GM12878 (cell line): ENCODE data around the gene CADM2. TPM values are rescaled to one million over a fixed set of nuclear protein-coding genes. Genes with fewer than 3 reads are reported as not detected.

Experiments used
- ATAC-seq: fragments of 200-7000 bp; cut with Tn5 transposase; 3 replicates; pipeline ENCODE4 v1.9.1; 2020; ENCODE audit warnings: mild to moderate bottlenecking, moderate library complexity
- BruUV-seq: library from RNA; stranded (reverse); fragments of 400-500 nt; replicated peaks from 2 replicates; lab custom pipeline; 2021; lab: Mats Ljungman, UMichigan
- CTCF ChIA-PET: fragments of 300-600 bp; sonication (Branson Sonifier 250); formaldehyde crosslinking; extraction: SDS; loops from one replicate; lab custom pipeline; 2021; ENCODE audit warnings: inconsistent platforms; lab: Yijun Ruan, JAX
- POLR2A ChIA-PET: fragments of 350-600 bp; formaldehyde crosslinking; extraction: SDS; loops from one replicate; lab custom pipeline; 2021; ENCODE audit warnings: inconsistent platforms; lab: Charles Lee
- RAD21 ChIA-PET: fragments of 300-600 bp; sonication (Branson Sonifier 250); formaldehyde crosslinking; loops from one replicate; lab custom pipeline; 2023; ENCODE audit warnings: antibody characterized with exemption; ENCODE audit not compliant: unreplicated experiment; lab: Charles Lee
- SMC1A ChIA-PET: fragments of 300-600 bp; sonication (Branson Sonifier 250); formaldehyde crosslinking; loops from one replicate; lab custom pipeline; 2023; ENCODE audit not compliant: unreplicated experiment, uncharacterized antibody; lab: Charles Lee
- DNase-seq: peaks from one replicate; pipeline ENCODE4 v3.0.0-alpha.2; 2011; ENCODE audit warnings: low read depth, low spot score
- FAIRE-seq: peaks from 3 replicates; lab custom pipeline; 2011; peaks lifted over from hg19 to GRCh38; lab: Jason Lieb, UNC
- H2AFZ ChIP-seq: 2 replicates; pipeline ENCODE4 v1.6.0; 2011; ENCODE audit warnings: low read depth, low read length, control low read depth; ENCODE audit not compliant: control insufficient read depth
- H3K27ac ChIP-seq: 2 replicates; pipeline ENCODE4 v1.5.1; 2011; ENCODE audit warnings: control low read depth; ENCODE audit not compliant: control insufficient read depth, insufficient read depth
- H3K27me3 ChIP-seq, 2 experiments: replicated peaks in 1 of 2; 2 replicates each; pipeline versions ENCODE4 v1.6.0 to v1.6.1; 2011; ENCODE audit warnings: low read length in 1 of 2; ENCODE audit not compliant: control insufficient read depth in 2 of 2, insufficient read depth in 2 of 2
- H3K36me3 ChIP-seq, 2 experiments: 2 replicates each; pipeline ENCODE4 v1.5.1; 2011; ENCODE audit warnings: low read length in 1 of 2; ENCODE audit not compliant: control insufficient read depth in 2 of 2, insufficient read depth in 2 of 2
- H3K4me1 ChIP-seq: 2 replicates; pipeline ENCODE4 v1.6.1; 2011; ENCODE audit warnings: mild to moderate bottlenecking, low read length, moderate library complexity, mixed read lengths; ENCODE audit not compliant: control insufficient read depth, insufficient read depth
- H3K4me2 ChIP-seq: 2 replicates; pipeline ENCODE4 v1.6.0; 2011; ENCODE audit warnings: control low read depth; ENCODE audit not compliant: control insufficient read depth, insufficient read depth
- H3K4me3 ChIP-seq: fragments of 200-600 bp; sonication (generic); 2 replicates; pipeline ENCODE4 v1.5.1; 2016
- H3K79me2 ChIP-seq: 2 replicates; pipeline ENCODE4 v1.6.0; 2011; ENCODE audit warnings: low read length; ENCODE audit not compliant: control insufficient read depth, insufficient read depth
- H3K9ac ChIP-seq: 2 replicates; pipeline ENCODE4 v1.8.0; 2011; ENCODE audit warnings: low read length, control low read depth, mixed read lengths; ENCODE audit not compliant: control insufficient read depth, insufficient read depth
- H3K9me3 ChIP-seq: replicated peaks from 3 replicates; pipeline ENCODE4 v1.5.1; 2011; ENCODE audit warnings: mild to moderate bottlenecking, low read length; ENCODE audit not compliant: control insufficient read depth, insufficient read depth
- H4K20me1 ChIP-seq: 2 replicates; pipeline ENCODE4 v1.6.0; 2011; ENCODE audit not compliant: control insufficient read depth, insufficient read depth
- CHD1 ChIP-seq: IDR thresholded peaks from 2 replicates; pipeline ENCODE4 v1.6.1; 2012; ENCODE audit warnings: low read depth, low read length, improper control_type of control experiment
- GATAD2B ChIP-seq: fragments of 450-650 bp; conservative IDR thresholded peaks from 2 replicates; pipeline ENCODE4 v1.6.1; 2017; ENCODE audit warnings: low read depth, mild to moderate bottlenecking, moderate library complexity
- KDM1A ChIP-seq: fragments of 200-600 bp; sonication (generic); IDR thresholded peaks from 2 replicates; pipeline ENCODE4 v1.6.1; 2016; ENCODE audit warnings: borderline replicate concordance
- MTA3 ChIP-seq: IDR thresholded peaks from 2 replicates; pipeline ENCODE4 v1.6.1; 2012; ENCODE audit warnings: low read length, inconsistent platforms, borderline replicate concordance
- POLR2AphosphoS5 ChIP-seq: IDR thresholded peaks from 2 replicates; pipeline ENCODE4 v1.6.1; 2011; ENCODE audit warnings: mild to moderate bottlenecking, low read length, inconsistent platforms
- RELA ChIP-seq: fragments of 450-650 bp; IDR thresholded peaks from 2 replicates; pipeline ENCODE4 v1.8.0; 2014; ENCODE audit warnings: borderline replicate concordance; ENCODE audit not compliant: partially characterized antibody
- SMARCA5 ChIP-seq: fragments of 450-650 bp; IDR thresholded peaks from 2 replicates; pipeline ENCODE4 v1.6.1; 2017; ENCODE audit warnings: mild to moderate bottlenecking
- SPI1 ChIP-seq: IDR thresholded peaks from 2 replicates; pipeline ENCODE4 v1.6.1; 2011; ENCODE audit warnings: low read depth, mild to moderate bottlenecking, low read length, moderate library complexity, borderline replicate concordance; ENCODE audit not compliant: insufficient read depth
- ZBED1 ChIP-seq: IDR thresholded peaks from 2 replicates; pipeline ENCODE4 v1.6.1; 2016; ENCODE audit warnings: borderline replicate concordance
- ZNF207 ChIP-seq: fragments of 450-650 bp; IDR thresholded peaks from 2 replicates; pipeline ENCODE4 v1.6.1; 2014; ENCODE audit warnings: antibody characterized with exemption, mild to moderate bottlenecking, borderline replicate concordance
- WGBS: methylation state at CpG from one replicate; pipeline ENCODE4 v1.1.6; 2016; ENCODE audit warnings: low lambda C conversion rate; ENCODE audit not compliant: insufficient replicate concordance, insufficient coverage; ENCODE audit errors: missing lambda C conversion rate; 5-methylcytosine and 5-hydroxymethylcytosine counted together
- in situ Hi-C: fragments of 300-500 bp; cut with MboI; formaldehyde crosslinking; loops from 9 replicates; pipeline ENCODE4 v1.14.3; 2018; ENCODE audit warnings: mixed read lengths
- intact Hi-C: fragments of 100-400 bp; cut with micrococcal nuclease; formaldehyde crosslinking; loops from one replicate; pipeline ENCODE4 v1.14.2; 2022; ENCODE audit not compliant: unreplicated experiment
- polyA plus RNA-seq, 11 experiments: library from polyadenylated mRNA; depleted of rRNA in 4 of 11; unstranded in 6 of 11; stranded (reverse) in 5 of 11; fragments of >200 nt; fragmentation: Nextera tagmentation in 4 of 11; fragmentation: Illumina TruSeq in 1 of 11; extraction: Ambion mirVana in 4 of 11; extraction: Trizol in 1 of 11; gene quantifications; 1 replicate in 1 of 11; 2 replicates in 10 of 11; pipeline versions ENCODE4 v1.2.1 to v1.2.3, GENCODE V29; 2011 to 2016; ENCODE audit warnings: inconsistent platforms in 2 of 11, missing spikeins in 2 of 11, low read depth in 1 of 11
- total RNA-seq, 4 experiments: library from RNA; depleted of rRNA in 3 of 4; stranded (reverse); fragments of >200 nt in 3 of 4; fragmentation: Illumina TruSeq in 1 of 4; extraction: Trizol in 1 of 4; gene quantifications; 2 replicates each; pipeline versions ENCODE4 v1.2.1 to v1.2.3, GENCODE V29; 2013 to 2021
- TF ChIP-seq, protein P1 (sequence below): fragments of 450-650 bp; formaldehyde crosslinking; IDR thresholded peaks from 2 replicates; pipeline ENCODE4 v1.4.0; 2022; ENCODE audit warnings: mild to moderate bottlenecking, moderate library complexity
- TF ChIP-seq, protein P2 (sequence below): IDR thresholded peaks from 2 replicates; pipeline ENCODE4 v1.6.1; 2012; ENCODE audit warnings: improper control_type of control experiment, low read depth, low read length; ENCODE audit not compliant: insufficient replicate concordance
- TF ChIP-seq, protein P3 (sequence below): IDR thresholded peaks from 2 replicates; pipeline ENCODE4 v1.6.1; 2012; ENCODE audit warnings: mild to moderate bottlenecking, low read depth, low read length

CADM2 gene
- total and polyA plus RNA-seq, 10 of the 15 experiments (the other 5 are each of a cell fraction or from before 2014, with no cell fraction given): 0.13 TPM; not detected in 9

DNA sequence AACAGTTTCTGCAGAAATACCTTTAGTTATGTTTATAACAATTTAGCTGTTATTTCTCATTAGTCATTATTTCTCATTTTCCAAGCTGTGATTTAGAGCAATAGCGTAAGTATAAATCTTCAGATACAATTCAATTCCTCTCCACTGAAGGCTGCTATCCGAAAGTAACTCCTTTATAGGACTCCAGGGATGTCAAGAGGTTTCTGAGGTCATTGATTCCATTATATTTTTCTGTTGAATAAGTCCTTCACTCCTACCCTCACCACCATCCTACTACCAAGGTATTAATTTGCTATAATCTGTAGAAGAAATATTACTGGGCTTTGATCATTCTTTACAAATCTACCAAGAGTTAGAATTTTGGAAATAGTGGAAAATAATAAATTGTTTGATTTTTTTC lies 285.7 kb downstream of the CADM2 start:
- ChIA-PET CTCF (no interaction called here), SMC1A (no interaction called here), POLR2A (no interaction called here), RAD21 (no interaction called here)
- WGBS: 44% methylated on average over 2 of the region's 2 CpGs
- ATAC-seq: no peak
- no peaks in the 10 kb centered on the region for H3K4me1 ChIP-seq
- BruUV-seq: no TSS peak
- H3K36me3 ChIP-seq: no peaks in the 10 kb centered on the region
- no peak overlapping the region for H3K4me3 ChIP-seq
- no peaks in the 10 kb centered on the region for H4K20me1 ChIP-seq
- intact Hi-C loops: no loop called here
- no peak overlapping the region for H2AFZ ChIP-seq
- TF ChIP-seq POLR2AphosphoS5 (no peak), MTA3 (no peak), CHD1 (no peak), ZNF207 (no peak), KDM1A (no peak), ZBED1 (no peak), SMARCA5 (no peak), RELA (no peak), SPI1 (no peak), GATAD2B (no peak)
- TF ChIP-seq, protein P1, sequence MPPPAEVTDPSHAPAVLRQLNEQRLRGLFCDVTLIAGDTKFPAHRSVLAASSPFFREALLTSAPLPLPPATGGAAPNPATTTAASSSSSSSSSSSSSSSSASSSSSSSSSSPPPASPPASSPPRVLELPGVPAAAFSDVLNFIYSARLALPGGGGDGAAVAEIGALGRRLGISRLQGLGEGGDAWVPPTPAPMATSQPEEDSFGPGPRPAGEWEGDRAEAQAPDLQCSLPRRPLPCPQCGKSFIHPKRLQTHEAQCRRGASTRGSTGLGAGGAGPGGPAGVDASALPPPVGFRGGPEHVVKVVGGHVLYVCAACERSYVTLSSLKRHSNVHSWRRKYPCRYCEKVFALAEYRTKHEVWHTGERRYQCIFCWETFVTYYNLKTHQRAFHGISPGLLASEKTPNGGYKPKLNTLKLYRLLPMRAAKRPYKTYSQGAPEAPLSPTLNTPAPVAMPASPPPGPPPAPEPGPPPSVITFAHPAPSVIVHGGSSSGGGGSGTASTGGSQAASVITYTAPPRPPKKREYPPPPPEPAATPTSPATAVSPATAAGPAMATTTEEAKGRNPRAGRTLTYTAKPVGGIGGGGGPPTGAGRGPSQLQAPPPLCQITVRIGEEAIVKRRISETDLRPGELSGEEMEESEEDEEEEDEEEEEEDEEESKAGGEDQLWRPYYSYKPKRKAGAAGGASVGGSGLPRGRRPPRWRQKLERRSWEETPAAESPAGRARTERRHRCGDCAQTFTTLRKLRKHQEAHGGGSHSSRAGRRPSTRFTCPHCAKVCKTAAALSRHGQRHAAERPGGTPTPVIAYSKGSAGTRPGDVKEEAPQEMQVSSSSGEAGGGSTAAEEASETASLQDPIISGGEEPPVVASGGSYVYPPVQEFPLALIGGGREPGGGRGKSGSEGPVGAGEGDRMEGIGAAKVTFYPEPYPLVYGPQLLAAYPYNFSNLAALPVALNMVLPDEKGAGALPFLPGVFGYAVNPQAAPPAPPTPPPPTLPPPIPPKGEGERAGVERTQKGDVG: no peak
- TF ChIP-seq, protein P2, sequence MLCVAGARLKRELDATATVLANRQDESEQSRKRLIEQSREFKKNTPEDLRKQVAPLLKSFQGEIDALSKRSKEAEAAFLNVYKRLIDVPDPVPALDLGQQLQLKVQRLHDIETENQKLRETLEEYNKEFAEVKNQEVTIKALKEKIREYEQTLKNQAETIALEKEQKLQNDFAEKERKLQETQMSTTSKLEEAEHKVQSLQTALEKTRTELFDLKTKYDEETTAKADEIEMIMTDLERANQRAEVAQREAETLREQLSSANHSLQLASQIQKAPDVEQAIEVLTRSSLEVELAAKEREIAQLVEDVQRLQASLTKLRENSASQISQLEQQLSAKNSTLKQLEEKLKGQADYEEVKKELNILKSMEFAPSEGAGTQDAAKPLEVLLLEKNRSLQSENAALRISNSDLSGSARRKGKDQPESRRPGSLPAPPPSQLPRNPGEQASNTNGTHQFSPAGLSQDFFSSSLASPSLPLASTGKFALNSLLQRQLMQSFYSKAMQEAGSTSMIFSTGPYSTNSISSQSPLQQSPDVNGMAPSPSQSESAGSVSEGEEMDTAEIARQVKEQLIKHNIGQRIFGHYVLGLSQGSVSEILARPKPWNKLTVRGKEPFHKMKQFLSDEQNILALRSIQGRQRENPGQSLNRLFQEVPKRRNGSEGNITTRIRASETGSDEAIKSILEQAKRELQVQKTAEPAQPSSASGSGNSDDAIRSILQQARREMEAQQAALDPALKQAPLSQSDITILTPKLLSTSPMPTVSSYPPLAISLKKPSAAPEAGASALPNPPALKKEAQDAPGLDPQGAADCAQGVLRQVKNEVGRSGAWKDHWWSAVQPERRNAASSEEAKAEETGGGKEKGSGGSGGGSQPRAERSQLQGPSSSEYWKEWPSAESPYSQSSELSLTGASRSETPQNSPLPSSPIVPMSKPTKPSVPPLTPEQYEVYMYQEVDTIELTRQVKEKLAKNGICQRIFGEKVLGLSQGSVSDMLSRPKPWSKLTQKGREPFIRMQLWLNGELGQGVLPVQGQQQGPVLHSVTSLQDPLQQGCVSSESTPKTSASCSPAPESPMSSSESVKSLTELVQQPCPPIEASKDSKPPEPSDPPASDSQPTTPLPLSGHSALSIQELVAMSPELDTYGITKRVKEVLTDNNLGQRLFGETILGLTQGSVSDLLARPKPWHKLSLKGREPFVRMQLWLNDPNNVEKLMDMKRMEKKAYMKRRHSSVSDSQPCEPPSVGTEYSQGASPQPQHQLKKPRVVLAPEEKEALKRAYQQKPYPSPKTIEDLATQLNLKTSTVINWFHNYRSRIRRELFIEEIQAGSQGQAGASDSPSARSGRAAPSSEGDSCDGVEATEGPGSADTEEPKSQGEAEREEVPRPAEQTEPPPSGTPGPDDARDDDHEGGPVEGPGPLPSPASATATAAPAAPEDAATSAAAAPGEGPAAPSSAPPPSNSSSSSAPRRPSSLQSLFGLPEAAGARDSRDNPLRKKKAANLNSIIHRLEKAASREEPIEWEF: no peak
- TF ChIP-seq, protein P3, sequence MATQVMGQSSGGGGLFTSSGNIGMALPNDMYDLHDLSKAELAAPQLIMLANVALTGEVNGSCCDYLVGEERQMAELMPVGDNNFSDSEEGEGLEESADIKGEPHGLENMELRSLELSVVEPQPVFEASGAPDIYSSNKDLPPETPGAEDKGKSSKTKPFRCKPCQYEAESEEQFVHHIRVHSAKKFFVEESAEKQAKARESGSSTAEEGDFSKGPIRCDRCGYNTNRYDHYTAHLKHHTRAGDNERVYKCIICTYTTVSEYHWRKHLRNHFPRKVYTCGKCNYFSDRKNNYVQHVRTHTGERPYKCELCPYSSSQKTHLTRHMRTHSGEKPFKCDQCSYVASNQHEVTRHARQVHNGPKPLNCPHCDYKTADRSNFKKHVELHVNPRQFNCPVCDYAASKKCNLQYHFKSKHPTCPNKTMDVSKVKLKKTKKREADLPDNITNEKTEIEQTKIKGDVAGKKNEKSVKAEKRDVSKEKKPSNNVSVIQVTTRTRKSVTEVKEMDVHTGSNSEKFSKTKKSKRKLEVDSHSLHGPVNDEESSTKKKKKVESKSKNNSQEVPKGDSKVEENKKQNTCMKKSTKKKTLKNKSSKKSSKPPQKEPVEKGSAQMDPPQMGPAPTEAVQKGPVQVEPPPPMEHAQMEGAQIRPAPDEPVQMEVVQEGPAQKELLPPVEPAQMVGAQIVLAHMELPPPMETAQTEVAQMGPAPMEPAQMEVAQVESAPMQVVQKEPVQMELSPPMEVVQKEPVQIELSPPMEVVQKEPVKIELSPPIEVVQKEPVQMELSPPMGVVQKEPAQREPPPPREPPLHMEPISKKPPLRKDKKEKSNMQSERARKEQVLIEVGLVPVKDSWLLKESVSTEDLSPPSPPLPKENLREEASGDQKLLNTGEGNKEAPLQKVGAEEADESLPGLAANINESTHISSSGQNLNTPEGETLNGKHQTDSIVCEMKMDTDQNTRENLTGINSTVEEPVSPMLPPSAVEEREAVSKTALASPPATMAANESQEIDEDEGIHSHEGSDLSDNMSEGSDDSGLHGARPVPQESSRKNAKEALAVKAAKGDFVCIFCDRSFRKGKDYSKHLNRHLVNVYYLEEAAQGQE: no peak
- TF ChIP-seq, all 136 proteins: peak for 0
- no peak for DNase-seq
- no peaks in the 10 kb centered on the region for H3K9me3 ChIP-seq
- H3K27ac ChIP-seq: no peak overlapping the region
- no peak overlapping the region for H3K4me2 ChIP-seq
- H3K9ac ChIP-seq: no peak overlapping the region
- no peaks in the 10 kb centered on the region for H3K27me3 ChIP-seq
- no peak for FAIRE-seq
- in situ Hi-C loops: no loop called here
- no peaks in the 10 kb centered on the region for H3K79me2 ChIP-seq
